GM21786 (cell line): Measurements from ENCODE around the gene MRPS14.
"Not testable (repeated sequence)": the region's sequence is repeated elsewhere in the genome, so short reads cannot be mapped to it uniquely, and the experiment has no call there.

Experiments used
- ATAC-seq: cut with Tn5 transposase; IDR thresholded peaks from one replicate; pipeline ENCODE4 v1.9.1; 2021; ENCODE audit not compliant: unreplicated experiment

The MRPS14 gene

GRCh38 chr1:175024773-175025172 lies 1.5 kb upstream of the MRPS14 start:
- ATAC-seq: no peak

DNA sequence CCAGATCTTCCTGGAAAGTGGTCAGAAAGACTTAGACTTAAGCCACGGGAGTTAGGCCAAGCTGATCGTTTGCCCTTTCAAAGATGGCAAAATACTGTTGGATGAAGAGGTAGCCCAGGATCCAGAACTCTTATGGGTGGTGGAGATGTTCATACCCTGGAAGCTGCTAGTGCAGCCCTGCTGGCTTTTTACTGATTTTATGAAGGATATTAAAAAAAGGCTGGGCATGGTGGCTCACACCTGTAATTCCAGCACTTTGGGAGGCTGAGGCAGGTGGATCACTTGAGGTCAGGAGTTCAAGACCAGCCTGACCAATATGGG lies 657 bp upstream of the MRPS14 start:
- not testable (repeated sequence) for ATAC-seq

GRCh38 chr1:175019524-175019923 lies 3.7 kb downstream of the MRPS14 start:
- ATAC-seq: no peak

GRCh38 chr1:175015243-175015642 lies 8.0 kb downstream of the MRPS14 start:
- ATAC-seq: no peak

DNA sequence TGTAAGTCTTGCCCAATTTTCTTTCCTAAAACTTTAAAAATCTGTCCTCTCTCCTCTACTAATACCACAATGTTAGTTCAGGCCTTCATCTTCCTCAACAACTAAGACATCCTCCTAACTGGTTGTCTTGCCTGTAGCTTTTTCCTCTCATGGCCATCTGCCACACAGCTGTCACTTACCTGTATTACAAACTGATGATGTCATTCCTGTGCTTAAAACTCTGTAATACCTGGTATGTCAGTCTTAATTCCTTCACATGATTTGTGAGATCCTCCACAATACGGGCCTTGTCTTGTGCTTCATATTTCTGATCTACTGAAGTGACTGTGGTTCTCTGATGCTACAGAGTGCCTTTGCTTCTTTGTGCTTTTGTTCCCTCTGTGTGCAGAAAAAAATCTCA lies 9.8 kb downstream of the MRPS14 start:
- no peak for ATAC-seq

GRCh38 chr1:175009532-175009931 lies 13.7 kb downstream of the MRPS14 start:
- ATAC-seq: no peak

DNA sequence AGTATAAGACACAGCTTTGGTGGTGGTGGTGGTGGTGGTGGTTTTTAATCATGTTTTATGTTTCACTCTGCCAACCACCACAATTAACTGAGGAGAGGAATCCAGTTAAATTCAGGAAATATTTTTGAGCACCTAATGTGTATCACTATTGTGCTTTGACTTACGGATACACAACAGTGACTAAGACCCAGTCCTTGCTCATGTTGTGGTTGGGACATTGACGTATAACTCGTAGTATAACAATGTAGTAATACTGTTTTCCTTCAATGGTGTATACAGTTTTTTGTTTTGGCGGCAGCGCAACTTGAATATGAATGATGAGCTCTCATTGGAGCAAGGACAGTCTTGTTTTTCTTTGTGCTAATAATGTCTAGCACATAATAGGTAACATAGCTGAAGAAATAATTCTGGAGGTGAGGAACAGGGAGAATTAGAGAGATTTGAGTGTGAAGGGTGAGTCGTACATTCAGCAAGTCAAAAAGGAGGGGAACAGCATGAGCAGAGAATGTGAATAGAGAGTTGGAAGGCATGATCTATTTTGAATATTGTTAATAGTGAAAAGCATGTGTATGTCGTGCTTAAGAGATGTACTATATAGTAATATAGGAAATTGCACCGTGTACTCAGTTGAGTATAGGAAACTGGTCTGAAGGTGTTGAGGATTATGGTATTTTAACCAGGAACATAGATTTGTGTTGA lies 18.0 kb downstream of the MRPS14 start:
- ATAC-seq: no peak

DNA sequence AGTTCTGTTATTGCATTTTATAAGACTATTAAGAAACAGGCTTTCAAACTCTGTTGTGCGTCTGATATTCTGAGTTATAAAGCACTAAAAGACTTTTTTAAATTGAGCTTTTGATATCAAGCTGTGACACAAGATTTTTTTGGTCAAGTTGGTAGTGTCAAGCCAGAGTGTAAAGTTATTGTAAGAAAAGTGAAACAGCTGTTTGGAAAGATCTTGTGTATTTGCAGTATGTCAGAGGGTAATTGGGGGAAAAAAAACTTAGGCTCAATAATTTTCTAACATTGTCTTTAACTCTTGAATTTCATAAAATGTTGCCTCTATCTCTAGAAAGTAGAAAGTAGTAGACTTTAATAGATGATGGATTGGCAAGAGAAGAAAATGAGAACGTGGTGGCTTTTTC lies 19.7 kb downstream of the MRPS14 start:
- ATAC-seq: no peak

GRCh38 chr1:175002910-175003517 lies 20.2 kb downstream of the MRPS14 start:
- no peak for ATAC-seq

DNA sequence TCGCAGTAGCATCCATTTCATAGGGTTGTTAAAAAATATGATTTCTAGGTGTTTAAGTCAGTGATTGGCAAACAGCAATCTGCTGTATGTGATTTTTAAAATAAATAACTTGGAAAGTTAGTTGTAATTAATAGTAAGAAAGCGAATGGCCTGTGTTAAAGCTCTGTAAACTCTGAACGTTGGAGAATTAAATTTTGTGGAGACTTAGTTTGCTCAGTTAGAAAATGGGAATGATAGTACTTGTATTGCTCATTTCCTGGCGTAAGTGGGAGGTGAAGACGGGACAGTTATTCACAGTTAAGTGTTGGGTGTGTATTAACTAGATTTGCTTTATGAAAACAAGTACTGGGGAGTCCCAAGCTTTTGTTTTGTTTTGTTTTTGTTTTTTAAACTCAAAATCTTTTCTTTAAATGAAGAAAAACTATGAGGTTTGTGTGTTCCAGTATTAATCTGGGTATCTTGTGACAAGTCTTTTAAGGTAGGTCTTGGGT lies 22.5 kb downstream of the MRPS14 start:
- no peak for ATAC-seq

DNA sequence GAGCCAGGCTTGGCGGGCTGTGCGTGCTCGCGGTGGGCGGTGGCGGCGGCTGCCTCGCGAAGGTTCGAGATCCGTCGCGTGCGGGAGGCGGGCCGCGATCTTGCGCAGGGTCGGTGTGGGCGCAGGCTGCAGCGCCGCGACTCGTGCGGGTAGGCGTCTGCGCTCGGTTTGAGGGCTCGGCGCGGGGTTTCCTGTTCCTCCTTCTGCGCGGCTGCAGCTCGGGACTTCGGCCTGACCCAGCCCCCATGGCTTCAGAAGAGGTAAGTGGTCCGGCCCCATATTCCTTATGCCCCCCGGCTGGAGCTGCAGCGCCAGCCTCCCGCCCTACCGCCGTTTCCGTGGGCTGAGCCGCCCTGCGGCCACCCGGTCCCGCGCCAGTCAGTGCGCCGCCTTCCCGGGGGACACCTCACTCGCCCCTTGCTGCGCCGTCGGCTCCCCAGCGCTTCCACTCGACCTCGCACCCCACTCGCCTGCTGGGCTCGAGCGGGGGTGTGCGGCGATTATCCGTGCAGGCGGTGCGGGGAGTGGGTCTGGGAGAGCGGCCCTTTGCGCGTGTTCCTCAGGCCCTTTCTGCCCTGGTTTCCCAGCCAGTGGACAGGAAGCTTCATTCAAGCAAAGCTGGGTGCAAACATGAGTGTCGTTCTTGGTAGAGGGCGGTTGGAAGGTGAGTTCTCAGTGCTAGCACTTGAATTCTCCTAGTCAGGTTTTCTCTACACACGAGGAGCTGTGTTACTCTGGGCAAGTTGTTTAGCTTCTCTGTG lies 23.1 kb downstream of the MRPS14 start, which contains the start of gene CACYBP:
Gene CACYBP, plus strand, starts transcription at position 12 of the 761 bp plus-strand sequence. Its CDS starts 234 bp downstream, at position 246.
- peak; percentile 0 for ATAC-seq

GRCh38 chr1:174999216-174999935 lies 23.8 kb downstream of the MRPS14 start:
- ATAC-seq: peak; percentile 82

DNA sequence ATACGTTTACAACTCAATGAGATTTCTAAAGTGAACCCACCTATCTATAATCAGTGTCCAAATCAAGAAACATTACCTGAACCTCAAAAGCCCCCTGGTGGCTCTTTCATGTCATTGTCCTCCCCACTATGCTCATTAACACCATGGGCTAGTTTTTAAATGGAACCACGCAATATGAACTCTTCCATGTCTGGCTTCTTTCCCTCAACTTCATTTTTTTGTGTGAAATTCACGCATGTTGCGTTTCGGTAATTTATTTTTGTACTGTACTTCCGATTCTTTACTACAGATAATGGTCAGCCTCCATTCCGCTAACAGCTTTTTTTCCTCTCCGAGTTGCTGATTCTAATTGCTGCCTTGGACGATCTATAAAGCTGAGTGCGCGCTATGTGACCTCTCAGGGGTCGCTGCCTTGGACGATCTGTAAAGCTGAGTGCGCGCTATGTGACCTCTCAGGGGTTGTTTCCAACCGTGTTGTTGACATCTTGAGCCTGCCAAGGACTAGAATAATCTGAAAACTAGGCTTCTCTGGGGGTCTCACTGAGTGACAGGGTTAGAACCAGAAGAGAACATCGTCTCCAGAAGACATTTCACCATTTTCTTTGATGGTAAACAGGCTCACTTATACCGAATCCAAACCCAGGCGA lies 24.5 kb downstream of the MRPS14 start:
- no peak for ATAC-seq

GRCh38 chr1:174997041-174997440 lies 26.2 kb downstream of the MRPS14 start:
- no peak for ATAC-seq

DNA sequence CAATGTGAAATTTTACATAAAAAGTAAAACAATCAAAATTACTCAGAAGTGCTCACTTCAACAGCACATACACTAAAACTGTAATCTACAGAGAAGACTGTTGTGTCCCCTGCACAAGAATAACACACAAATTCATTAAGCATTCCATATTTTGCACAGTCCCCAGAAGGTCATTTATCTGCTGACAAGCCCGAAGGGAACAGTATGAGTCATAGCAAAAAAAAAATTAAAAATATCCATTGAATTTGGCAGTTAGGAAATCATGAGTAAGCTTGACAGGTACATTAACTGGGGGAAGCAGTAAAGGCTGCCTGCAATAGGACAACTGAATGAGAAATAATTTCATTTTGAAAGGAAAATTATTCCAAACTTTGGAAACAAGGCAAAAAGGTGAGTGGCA lies 26.7 kb downstream of the MRPS14 start:
- no peak for ATAC-seq

DNA sequence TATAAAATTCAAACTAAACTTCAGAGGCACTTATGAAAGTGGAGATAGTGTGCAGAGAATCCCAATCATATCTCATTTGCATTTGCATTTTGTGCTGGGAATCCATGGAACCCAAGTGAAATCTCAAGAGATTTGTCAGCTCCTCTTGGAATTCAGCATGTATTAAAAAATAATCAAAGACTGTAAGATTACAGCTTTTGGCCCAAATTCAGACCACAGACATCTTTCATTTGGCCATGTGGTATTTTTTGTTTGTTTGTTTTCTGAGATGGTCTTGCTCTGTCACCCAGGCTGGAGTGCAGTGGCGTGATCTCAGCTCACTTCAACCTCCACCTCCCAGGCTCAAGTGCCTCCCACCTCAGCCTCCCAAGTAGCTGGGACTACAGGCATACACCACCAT lies 27.3 kb downstream of the MRPS14 start:
- ATAC-seq: no peak

DNA sequence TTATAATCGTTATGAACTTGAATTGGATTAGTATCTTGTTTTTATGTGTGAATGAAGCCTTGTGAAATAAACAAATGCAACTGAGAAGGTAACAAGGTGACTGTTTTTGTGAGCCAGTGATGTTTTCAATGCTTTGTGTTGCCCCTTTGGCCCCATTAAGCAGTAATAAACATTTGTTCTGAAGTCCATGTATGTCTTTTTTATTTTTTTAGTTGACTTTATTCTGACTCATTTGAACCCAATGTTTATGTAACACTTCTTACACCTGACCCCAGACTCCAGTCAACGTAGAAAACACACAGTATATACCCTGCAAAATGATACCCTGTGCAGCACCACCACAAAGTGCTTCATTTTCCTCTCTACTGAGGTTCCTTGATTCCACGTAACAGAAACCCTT lies 28.1 kb downstream of the MRPS14 start:
- no peak for ATAC-seq

DNA sequence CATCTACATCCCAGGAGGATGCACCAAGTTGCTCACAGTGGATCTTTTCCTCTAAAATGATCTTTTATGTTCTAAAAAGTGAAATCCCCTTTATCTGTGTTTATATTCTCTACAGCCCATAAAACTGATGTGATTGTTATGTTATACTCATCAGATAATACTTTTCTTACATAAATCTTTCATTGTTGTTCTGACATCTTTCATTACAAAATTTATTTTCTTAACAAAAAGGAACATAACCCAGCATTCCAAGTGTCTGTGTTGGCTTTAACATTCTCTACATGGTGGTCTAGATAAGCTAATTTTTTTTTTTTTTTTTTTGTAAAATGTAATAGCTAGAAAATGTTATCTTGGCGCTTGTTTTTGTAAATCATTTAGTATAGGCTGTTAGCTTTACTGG lies 31.8 kb downstream of the MRPS14 start:
- no peak for ATAC-seq

DNA sequence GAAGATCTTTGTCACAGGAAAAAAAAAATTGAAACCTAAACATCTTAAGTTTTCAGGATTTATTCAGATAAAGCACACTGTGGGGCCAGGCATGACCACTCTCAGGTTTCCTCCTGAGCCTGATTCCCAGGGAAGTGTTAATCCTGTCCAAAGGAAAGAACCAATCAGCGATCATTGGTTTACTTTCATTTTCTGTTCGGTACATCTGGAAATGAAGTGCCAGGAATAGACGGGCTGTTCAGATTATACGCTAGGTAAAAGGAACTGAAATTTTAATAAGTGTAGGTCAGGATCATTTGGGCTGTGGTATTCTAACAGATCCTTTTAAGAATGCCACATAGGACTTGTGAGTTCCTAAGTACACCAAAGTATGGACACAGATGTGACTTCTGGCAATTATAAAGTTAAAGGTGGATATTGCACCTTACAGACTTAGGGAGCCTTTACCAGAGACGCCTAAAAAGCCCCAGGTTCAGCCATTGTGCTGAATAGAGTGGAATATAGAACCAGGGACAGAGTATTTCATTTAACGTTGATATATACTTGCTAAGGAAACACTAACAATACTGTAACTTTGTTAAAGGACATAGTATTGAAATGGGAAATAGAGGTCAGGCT lies 32.7 kb downstream of the MRPS14 start:
- ATAC-seq: no peak

DNA sequence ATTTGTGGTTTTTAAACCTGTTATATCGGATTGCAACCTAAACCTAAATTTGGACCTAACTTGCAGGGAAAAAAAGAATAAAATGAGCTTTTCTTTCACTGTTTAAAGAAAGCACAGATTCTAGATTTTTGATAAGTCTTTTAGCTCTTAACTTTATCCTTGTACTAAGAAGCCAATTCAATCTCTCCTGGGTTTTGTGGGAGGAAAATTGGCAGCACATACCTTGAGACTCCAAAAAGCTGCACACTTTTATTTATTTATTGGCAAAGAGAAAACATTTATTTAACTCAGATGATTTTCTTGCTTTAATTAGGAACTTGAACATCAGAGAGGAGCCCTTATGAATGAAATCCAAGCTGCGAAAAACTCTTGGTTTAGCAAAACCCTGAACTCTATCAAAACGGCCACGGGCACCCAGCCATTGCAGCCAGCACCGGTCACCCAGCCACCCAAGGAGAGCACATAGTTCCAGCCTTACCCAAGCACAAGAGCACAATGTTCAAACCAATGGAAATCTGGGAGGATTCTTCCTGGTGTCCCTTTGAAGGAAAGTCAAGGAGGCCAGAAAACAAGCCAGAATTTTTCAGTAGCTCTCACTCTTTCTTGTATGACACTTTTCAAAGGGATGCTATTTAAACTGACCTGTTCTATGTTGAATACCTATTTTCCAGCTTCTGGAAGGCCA lies 33.5 kb downstream of the MRPS14 start:
- ATAC-seq: no peak
